A673 (cell line): ENCODE measurements around the gene CAMK1D. TPM values are rescaled to one million over a fixed set of nuclear protein-coding genes. Genes with fewer than 3 reads are reported as not detected.

ENCODE experiments used
- BruUV-seq: library from RNA; stranded (reverse); fragments of 400-500 nt; replicated peaks from 2 replicates; lab custom pipeline; 2021; lab: Mats Ljungman, UMichigan
- CTCF ChIA-PET: fragments of 300-600 bp; sonication (Branson Sonifier 250); formaldehyde crosslinking; loops from one replicate; lab custom pipeline; 2022; ENCODE audit warnings: antibody characterized with exemption; lab: Charles Lee
- POLR2A ChIA-PET: fragments of 300-600 bp; sonication (Branson Sonifier 250); formaldehyde crosslinking; loops from one replicate; lab custom pipeline; 2022; ENCODE audit warnings: antibody characterized with exemption; ENCODE audit not compliant: low non-redundant PET; lab: Charles Lee
- DNase-seq: peaks from one replicate; pipeline ENCODE4 v3.0.0-alpha.2; 2015; ENCODE audit warnings: low spot score
- H3K27ac ChIP-seq: fragments of 200-600 bp; sonication (generic); 2 replicates; pipeline ENCODE4 v1.5.1; 2016; ENCODE audit warnings: mixed run types, low read depth, mild to moderate bottlenecking, mixed read lengths, antibody characterized with exemption, low read length; ENCODE audit not compliant: poor library complexity, severe bottlenecking
- H3K27me3 ChIP-seq: fragments of 200-600 bp; sonication (generic); replicated peaks from 2 replicates; pipeline ENCODE4 v1.6.1; 2017; ENCODE audit warnings: mixed run types, low read depth, mild to moderate bottlenecking, mixed read lengths, antibody characterized with exemption, low read length; ENCODE audit not compliant: insufficient read depth, poor library complexity
- H3K36me3 ChIP-seq: fragments of 200-600 bp; sonication (generic); 2 replicates; pipeline ENCODE4 v1.6.1; 2016; ENCODE audit warnings: mixed run types, mild to moderate bottlenecking, mixed read lengths, antibody characterized with exemption, low read length; ENCODE audit not compliant: insufficient read depth, poor library complexity, severe bottlenecking
- H3K4me1 ChIP-seq: fragments of 200-600 bp; sonication (generic); 2 replicates; pipeline ENCODE4 v1.6.1; 2017; ENCODE audit warnings: mixed run types, mild to moderate bottlenecking, mixed read lengths, antibody characterized with exemption, low read length; ENCODE audit not compliant: insufficient read depth, poor library complexity, severe bottlenecking
- H3K4me3 ChIP-seq: fragments of 200-600 bp; sonication (generic); 2 replicates; pipeline ENCODE4 v1.5.1; 2016; ENCODE audit warnings: low read depth, mixed run types, mild to moderate bottlenecking, mixed read lengths, low read length; ENCODE audit not compliant: poor library complexity, severe bottlenecking
- H3K9me3 ChIP-seq: fragments of 200-600 bp; sonication (generic); 2 replicates; pipeline ENCODE4 v1.6.1; 2016; ENCODE audit warnings: mixed run types, low read depth, mild to moderate bottlenecking, mixed read lengths, antibody characterized with exemption, low read length; ENCODE audit not compliant: poor library complexity, severe bottlenecking
- CTCF ChIP-seq: fragments of 300-800, 200-600 bp; sonication (generic); conservative IDR thresholded peaks from 2 replicates; pipeline ENCODE4 v1.5.1; 2017; ENCODE audit warnings: low read depth, mild to moderate bottlenecking, antibody characterized with exemption, low read length, moderate library complexity, mixed read lengths
- EZH2 ChIP-seq: fragments of 200-600 bp; sonication (generic); IDR thresholded peaks from 2 replicates; pipeline ENCODE4 v1.6.1; 2017; ENCODE audit warnings: borderline replicate concordance, low read depth, mild to moderate bottlenecking, mixed read lengths, antibody characterized with exemption, low read length; ENCODE audit not compliant: poor library complexity, severe bottlenecking
- intact Hi-C: fragments of 100-400 bp; cut with micrococcal nuclease; formaldehyde crosslinking; loops from one replicate; pipeline ENCODE4 v1.10.0; 2022; ENCODE audit not compliant: unreplicated experiment
- total RNA-seq: library from RNA; stranded (reverse); gene quantifications from 2 replicates; pipeline ENCODE4 v1.2.3, GENCODE V29; 2021

Gene CAMK1D
- total RNA-seq, 1 experiment from 2014 or later: 23.7 TPM

GRCh38 chr10:12587451-12587888 lies 238.1 kb downstream of the CAMK1D start:
- no peak for DNase-seq
- POLR2A ChIA-PET: no interaction called here
- TF ChIP-seq EZH2 (no peak), CTCF (no peak)

DNA sequence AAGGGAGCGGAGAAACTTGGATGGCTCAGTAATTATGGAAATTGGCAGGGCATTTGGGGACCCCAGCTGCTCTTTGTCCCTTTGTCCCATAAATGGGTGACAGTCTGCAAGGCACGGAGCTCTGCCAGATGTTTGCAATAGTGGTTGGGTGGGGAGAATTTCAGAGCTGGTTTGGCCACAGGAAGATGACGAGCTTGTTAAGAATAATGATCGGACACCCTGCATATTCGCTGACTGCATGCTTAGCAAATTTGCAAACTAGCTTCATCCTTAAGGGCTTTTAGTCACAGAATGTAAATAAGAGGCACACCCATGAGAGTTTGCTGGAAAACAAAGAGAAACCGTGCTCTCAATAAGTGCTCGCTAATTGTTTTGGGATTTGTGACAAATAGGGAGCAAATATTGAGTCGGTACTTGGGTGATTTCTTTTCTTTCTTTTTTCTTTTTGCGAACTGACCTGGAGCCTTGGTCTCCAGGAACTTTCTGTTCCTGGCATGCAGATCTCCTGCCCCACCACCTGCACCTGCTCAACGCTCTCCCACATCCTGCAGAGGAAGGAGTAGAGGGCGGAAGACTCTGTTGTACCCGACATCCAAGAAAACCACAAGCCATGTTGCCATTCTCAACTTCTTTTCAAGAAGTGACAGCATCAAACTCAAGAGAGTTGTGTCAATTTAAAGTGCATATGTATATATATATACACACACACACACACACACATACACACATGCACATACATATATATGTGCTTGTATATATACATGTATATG lies 238.9 kb downstream of the CAMK1D start:
- POLR2A ChIA-PET: no interaction called here
- CTCF ChIA-PET: no interaction called here
- peak; percentile 42 for DNase-seq
- Histone ChIP-seq H3K9me3 (no peaks in the 10 kb centered on the region), H3K4me3 (peak overlapping the region; percentile 15), H3K27me3 (no peaks in the 10 kb centered on the region), H3K36me3 (no peaks in the 10 kb centered on the region), H3K4me1 (peaks cover 17% of the 10 kb centered on the region), H3K27ac (no peak overlapping the region)
- intact Hi-C loops: no loop called here
- no peak for TF ChIP-seq CTCF
- no peak for TF ChIP-seq EZH2
- BruUV-seq: no TSS peak

More at GRCh38 chr10:12587451-12587888, 238.1 kb downstream of the CAMK1D start:
- Histone ChIP-seq H3K36me3 (no peaks in the 10 kb centered on the region), H3K27ac (no peak overlapping the region), H3K9me3 (no peaks in the 10 kb centered on the region), H3K27me3 (no peaks in the 10 kb centered on the region), H3K4me3 (peak overlapping the region; percentile 15), H3K4me1 (peaks cover 17% of the 10 kb centered on the region)
- CTCF ChIA-PET: interaction anchor here (0.5 kb wide), 1 partner anchor 323 kb away, joined by 3 read pairs; no protein-coding TSS in a partner anchor
- no TSS peak for BruUV-seq
- intact Hi-C loops: no loop called here

GRCh38 chr10:12589291-12589690 lies 239.9 kb downstream of the CAMK1D start:
- no peak for DNase-seq
- no TSS peak for BruUV-seq
- CTCF ChIA-PET: no interaction called here
- peaks cover 17% of the 10 kb centered on the region for H3K4me1 ChIP-seq
- no peaks in the 10 kb centered on the region for H3K9me3 ChIP-seq
- H3K27me3 ChIP-seq: no peaks in the 10 kb centered on the region
- H3K4me3 ChIP-seq: no peak overlapping the region
- no peaks in the 10 kb centered on the region for H3K36me3 ChIP-seq
- no peak overlapping the region for H3K27ac ChIP-seq
- TF ChIP-seq EZH2: no peak
- no peak for TF ChIP-seq CTCF
- intact Hi-C loops: no loop called here
- POLR2A ChIA-PET: no interaction called here
